Measurements from ENCODE around the gene SLC7A6OS. TPM values are rescaled to one million over a fixed set of nuclear protein-coding genes. Genes with fewer than 3 reads are reported as not detected.

The SLC7A6OS gene
- total RNA-seq, 2 experiments from 2014 or later, result 17.4 to 21.7 TPM

- Mint-ChIP-seq H3K27ac (no peak overlapping the region), H3K4me1 (peaks cover 22% of the 10 kb centered on the region), H3K9me3 (ENCODE audit: low read depth) (no peaks in the 10 kb centered on the region), H3K36me3 (ENCODE audit: low read depth) (peaks cover 61% of the 10 kb centered on the region), H3K27me3 (no peaks in the 10 kb centered on the region), H3K4me3 (no peak overlapping the region)
- ChIA-PET CTCF (interaction anchor here (0.8 to 0.9 kb wide), 2 partner anchors 12 to 125 kb away, joined by 4 read pairs; no protein-coding TSS in a partner anchor), POLR2A (no interaction called here)
- intact Hi-C loops (cut with DNase I, micrococcal nuclease), result no loop called here
- ATAC-seq, result no peak
- no peak for DNase-seq
Measured at GRCh38 chr16:68351991-68352431, 41.3 kb upstream of the SLC7A6OS start.

GRCh38 chr16:68351463-68351862 is 40.7 kb upstream of the SLC7A6OS start:
- ChIA-PET POLR2A (no interaction called here), CTCF (no interaction called here)
- Mint-ChIP-seq H3K36me3 (ENCODE audit: low read depth) (peaks cover 61% of the 10 kb centered on the region), H3K9me3 (ENCODE audit: low read depth) (no peaks in the 10 kb centered on the region), H3K4me3 (no peak overlapping the region), H3K27ac (no peak overlapping the region), H3K4me1 (peaks cover 16% of the 10 kb centered on the region), H3K27me3 (no peaks in the 10 kb centered on the region)
- DNase-seq (no peak), ATAC-seq (no peak)
- intact Hi-C loops (cut with DNase I, micrococcal nuclease), result no loop called here

- H3K4me3 Mint-ChIP-seq, result no peak overlapping the region
- CTCF ChIA-PET, result no interaction called here
- intact Hi-C loops (cut with DNase I, micrococcal nuclease), result no loop called here
- peaks cover 10% of the 10 kb centered on the region for H3K4me1 Mint-ChIP-seq
- DNase-seq (no peak), ATAC-seq (no peak)
- no peak overlapping the region for H3K27ac Mint-ChIP-seq
- no peaks in the 10 kb centered on the region for H3K9me3 Mint-ChIP-seq (ENCODE audit: low read depth)
- POLR2A ChIA-PET, result no interaction called here
- no peaks in the 10 kb centered on the region for H3K27me3 Mint-ChIP-seq
- peaks cover 58% of the 10 kb centered on the region for H3K36me3 Mint-ChIP-seq (ENCODE audit: low read depth)
Measured at GRCh38 chr16:68350813-68351350, 40.1 kb upstream of the SLC7A6OS start.

- Mint-ChIP-seq H3K4me1 (peaks cover 1% of the 10 kb centered on the region), H3K36me3 (ENCODE audit: low read depth) (peaks cover 60% of the 10 kb centered on the region), H3K27me3 (no peaks in the 10 kb centered on the region), H3K27ac (no peak overlapping the region), H3K9me3 (ENCODE audit: low read depth) (no peaks in the 10 kb centered on the region), H3K4me3 (no peak overlapping the region)
- intact Hi-C loops (cut with DNase I, micrococcal nuclease), result no loop called here
- no peak for DNase-seq
- POLR2A ChIA-PET, result no interaction called here
- CTCF ChIA-PET, result interaction anchor here (0.6 kb wide), 1 partner anchor 111 kb away, joined by 3 read pairs; no protein-coding TSS in a partner anchor
- no peak for ATAC-seq
Measured at GRCh38 chr16:68349838-68350410, 39.2 kb upstream of the SLC7A6OS start.

- Mint-ChIP-seq H3K4me3 (no peak overlapping the region), H3K4me1 (peaks cover 2% of the 10 kb centered on the region), H3K36me3 (ENCODE audit: low read depth) (peaks cover 54% of the 10 kb centered on the region), H3K9me3 (ENCODE audit: low read depth) (no peaks in the 10 kb centered on the region), H3K27me3 (no peaks in the 10 kb centered on the region), H3K27ac (no peak overlapping the region)
- ChIA-PET POLR2A (interaction anchor here (0.6 kb wide), 1 partner anchor 39 kb away, joined by 3 read pairs; no protein-coding TSS in a partner anchor), CTCF (interaction anchor here (0.6 kb wide), 1 partner anchor 112 kb away, joined by 3 read pairs; no protein-coding TSS in a partner anchor)
- DNase-seq (no peak), ATAC-seq (no peak)
- intact Hi-C loops (cut with DNase I, micrococcal nuclease), result no loop called here
Measured at GRCh38 chr16:68348639-68349445, 38.1 kb upstream of the SLC7A6OS start.

- ChIA-PET CTCF (no interaction called here), POLR2A (no interaction called here)
- H3K4me3 Mint-ChIP-seq, result no peak overlapping the region
Measured at GRCh38 chr16:68347605-68348004, 36.9 kb upstream of the SLC7A6OS start.

GRCh38 chr16:68346892-68347480 is 36.2 kb upstream of the SLC7A6OS start:
- intact Hi-C loops (cut with DNase I, micrococcal nuclease), result no loop called here
- peaks cover 2% of the 10 kb centered on the region for H3K4me1 Mint-ChIP-seq
- POLR2A ChIA-PET, result no interaction called here
- CTCF ChIA-PET, result no interaction called here
- H3K36me3 Mint-ChIP-seq (ENCODE audit: low read depth), result peaks cover 42% of the 10 kb centered on the region
- no peak overlapping the region for H3K27ac Mint-ChIP-seq
- ATAC-seq (no peak), DNase-seq (no peak)
- no peak overlapping the region for H3K4me3 Mint-ChIP-seq
- H3K27me3 Mint-ChIP-seq, result no peaks in the 10 kb centered on the region
- no peaks in the 10 kb centered on the region for H3K9me3 Mint-ChIP-seq (ENCODE audit: low read depth)

More at GRCh38 chr16:68347605-68348004, 36.9 kb upstream of the SLC7A6OS start:
- intact Hi-C loops (cut with DNase I, micrococcal nuclease), result no loop called here
- no peak overlapping the region for H3K27ac Mint-ChIP-seq
- H3K4me1 Mint-ChIP-seq, result peaks cover 2% of the 10 kb centered on the region
- DNase-seq, result no peak
- H3K36me3 Mint-ChIP-seq (ENCODE audit: low read depth), result peaks cover 46% of the 10 kb centered on the region
- no peak for ATAC-seq
- no peaks in the 10 kb centered on the region for H3K9me3 Mint-ChIP-seq (ENCODE audit: low read depth)
- H3K27me3 Mint-ChIP-seq, result no peaks in the 10 kb centered on the region

GRCh38 chr16:68345958-68346635 is 35.4 kb upstream of the SLC7A6OS start:
- intact Hi-C loops (cut with DNase I, micrococcal nuclease), result no loop called here
- peaks cover 2% of the 10 kb centered on the region for H3K4me1 Mint-ChIP-seq
- ChIA-PET POLR2A (no interaction called here), CTCF (interaction anchor here (0.6 kb wide), 1 partner anchor 69 kb away, joined by 3 read pairs; no protein-coding TSS in a partner anchor)
- H3K4me3 Mint-ChIP-seq, result no peak overlapping the region
- DNase-seq (no peak), ATAC-seq (no peak)
- no peaks in the 10 kb centered on the region for H3K27me3 Mint-ChIP-seq
- peaks cover 44% of the 10 kb centered on the region for H3K36me3 Mint-ChIP-seq (ENCODE audit: low read depth)
- no peak overlapping the region for H3K27ac Mint-ChIP-seq
- no peaks in the 10 kb centered on the region for H3K9me3 Mint-ChIP-seq (ENCODE audit: low read depth)

- Mint-ChIP-seq H3K36me3 (ENCODE audit: low read depth) (peaks cover 50% of the 10 kb centered on the region), H3K9me3 (ENCODE audit: low read depth) (no peaks in the 10 kb centered on the region), H3K27me3 (no peaks in the 10 kb centered on the region), H3K4me1 (peaks cover 2% of the 10 kb centered on the region), H3K27ac (no peak overlapping the region), H3K4me3 (no peak overlapping the region)
- intact Hi-C loops (cut with DNase I, micrococcal nuclease), result no loop called here
- ATAC-seq (no peak), DNase-seq (no peak)
- CTCF ChIA-PET, result interaction anchor here (0.6 to 0.7 kb wide), 2 partner anchors 11 to 69 kb away, joined by 3 read pairs; no protein-coding TSS in a partner anchor
- POLR2A ChIA-PET, result no interaction called here
Measured at GRCh38 chr16:68345351-68345810, 34.6 kb upstream of the SLC7A6OS start.

- H3K27me3 Mint-ChIP-seq, result no peaks in the 10 kb centered on the region
- H3K27ac Mint-ChIP-seq, result no peak overlapping the region
- peaks cover 54% of the 10 kb centered on the region for H3K36me3 Mint-ChIP-seq (ENCODE audit: low read depth)
- no peaks in the 10 kb centered on the region for H3K9me3 Mint-ChIP-seq (ENCODE audit: low read depth)
- CTCF ChIA-PET, result interaction anchor here (0.6 to 1.5 kb wide), 4 partner anchors 25 to 516 kb away, joined by 3 to 7 read pairs (median 4); no protein-coding TSS in a partner anchor
- DNase-seq (no peak), ATAC-seq (no peak)
- H3K4me1 Mint-ChIP-seq, result peaks cover 2% of the 10 kb centered on the region
- intact Hi-C loops (cut with DNase I, micrococcal nuclease), result no loop called here
- POLR2A ChIA-PET, result interaction anchor here (0.7 kb wide), 1 partner anchor 184 kb away, joined by 6 read pairs; no protein-coding TSS in a partner anchor
- no peak overlapping the region for H3K4me3 Mint-ChIP-seq
Measured at GRCh38 chr16:68344252-68344651, 33.5 kb upstream of the SLC7A6OS start.

- ChIA-PET POLR2A (no interaction called here), CTCF (interaction anchor here (0.6 to 2.2 kb wide), 3 partner anchors 14 to 82 kb away, joined by 4 to 7 read pairs (median 5); no protein-coding TSS in a partner anchor)
- H3K4me3 Mint-ChIP-seq, result no peak overlapping the region
- ATAC-seq (no peak), DNase-seq (no peak)
- H3K27me3 Mint-ChIP-seq, result no peaks in the 10 kb centered on the region
- no peaks in the 10 kb centered on the region for H3K9me3 Mint-ChIP-seq (ENCODE audit: low read depth)
- intact Hi-C loops (cut with DNase I, micrococcal nuclease), result no loop called here
- no peak overlapping the region for H3K27ac Mint-ChIP-seq
- peaks cover 2% of the 10 kb centered on the region for H3K4me1 Mint-ChIP-seq
- peaks cover 49% of the 10 kb centered on the region for H3K36me3 Mint-ChIP-seq (ENCODE audit: low read depth)
Measured at GRCh38 chr16:68343137-68343536, 32.4 kb upstream of the SLC7A6OS start.
